ENCODE measurements around the gene CALCR.
"Not testable (repeated sequence)": the region's sequence is repeated elsewhere in the genome, so short reads cannot be mapped to it uniquely, and the experiment has no call there.

Gene CALCR

DNA sequence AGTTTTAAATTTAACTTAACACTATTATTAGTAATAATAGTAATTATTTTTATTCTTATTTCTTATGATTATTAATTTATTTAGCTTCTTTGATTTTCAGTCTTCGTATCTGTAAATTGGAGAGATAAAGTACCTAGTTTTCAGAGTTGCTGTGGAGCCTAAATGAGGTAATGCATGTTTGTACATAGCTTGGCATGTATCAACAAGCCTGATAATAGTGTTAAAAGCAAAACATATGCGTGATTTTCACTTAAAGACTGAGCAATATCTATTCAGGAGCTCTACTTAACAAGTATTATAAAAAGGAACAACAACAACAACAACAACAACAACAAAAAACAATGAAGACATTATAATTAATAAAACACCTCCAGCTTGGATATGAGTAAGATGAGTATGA, 12.4 kb downstream of the CALCR start:
- DNase-seq (ENCODE audit: low read depth in 4 of 4, low spot score in 1 of 4): no peak

DNA sequence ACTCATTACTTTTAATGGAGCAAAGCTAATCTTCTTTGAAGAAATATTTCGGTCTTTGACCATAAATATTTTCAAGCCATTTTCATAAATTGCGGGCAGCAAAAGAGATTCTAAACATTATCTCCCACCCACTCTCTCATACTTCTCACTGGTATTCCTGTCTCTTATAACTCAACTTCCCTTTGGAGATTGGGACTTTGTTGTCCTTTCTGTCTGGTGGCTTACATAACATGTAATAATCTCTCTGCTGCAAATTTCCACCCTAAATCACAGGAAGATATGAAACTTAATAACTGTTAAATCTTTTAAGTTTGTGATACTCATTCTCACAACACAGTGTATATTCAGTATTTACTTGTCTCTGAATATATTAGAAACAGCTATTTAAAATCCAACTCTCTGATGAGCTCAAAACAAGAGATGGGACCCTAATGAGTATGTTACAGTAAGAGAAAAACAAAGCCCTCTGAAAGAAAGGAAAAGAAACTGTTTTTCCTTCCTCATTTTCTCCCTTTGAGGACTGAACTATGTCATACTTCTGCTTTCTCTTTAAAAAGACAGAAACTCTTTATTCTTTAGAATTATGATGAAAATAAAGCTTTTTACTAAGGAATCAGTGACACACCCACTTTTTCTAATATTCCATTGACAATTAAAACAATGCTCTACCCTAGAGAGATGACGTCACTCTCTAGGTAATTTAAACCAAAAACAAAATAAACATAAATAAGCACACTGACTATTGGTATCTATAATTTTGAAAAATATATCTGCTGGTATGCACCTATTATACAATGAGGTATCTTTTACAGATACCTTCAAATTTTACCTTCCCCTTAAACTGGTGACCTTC, 14.7 kb downstream of the CALCR start:
- no peak for DNase-seq (ENCODE audit: low read depth in 4 of 4, low spot score in 1 of 4)

DNA sequence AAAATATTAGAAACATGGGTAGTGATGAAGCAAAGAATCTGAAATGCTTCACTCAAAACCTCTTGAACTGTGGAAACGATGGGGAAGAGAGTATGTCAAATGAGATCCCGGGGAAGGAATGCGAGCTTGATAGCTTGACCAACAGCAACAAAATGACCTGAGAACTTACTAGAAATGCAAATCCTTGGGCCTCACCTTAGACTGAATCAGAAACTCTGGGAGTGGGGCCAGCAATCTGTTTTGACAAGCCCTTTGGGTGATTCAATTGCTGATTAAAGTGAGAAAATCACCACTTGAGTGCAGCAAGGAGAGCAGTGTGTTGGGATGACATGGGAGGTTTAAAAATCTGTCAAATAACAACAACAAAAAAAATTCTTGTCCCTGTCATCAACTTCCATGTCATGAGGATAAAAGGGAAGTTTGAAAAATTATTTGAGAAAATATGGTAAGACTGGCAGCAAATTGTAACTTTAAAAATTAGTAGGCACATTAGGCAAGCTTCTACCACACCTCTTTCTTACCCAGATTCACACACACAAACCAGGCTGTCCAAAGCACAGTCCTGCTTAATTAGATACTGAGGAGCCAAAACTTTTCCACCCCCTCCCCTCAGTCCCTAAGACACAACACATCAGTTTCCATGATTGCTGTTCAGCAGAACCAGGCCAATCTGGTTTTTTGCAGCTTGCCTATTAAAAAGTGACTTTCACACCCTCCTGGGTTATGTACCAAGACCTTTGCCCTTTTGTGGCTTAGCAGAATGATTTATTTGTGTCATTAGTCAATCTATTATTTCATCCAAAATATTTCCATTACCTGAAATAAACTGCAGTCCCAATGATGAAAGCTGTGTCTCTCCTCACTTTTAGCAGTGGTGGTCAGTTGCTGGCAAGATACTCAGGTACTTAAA, 15.6 kb downstream of the CALCR start:
- DNase-seq (ENCODE audit: low read depth in 4 of 4, low spot score in 1 of 4): no peak

DNA sequence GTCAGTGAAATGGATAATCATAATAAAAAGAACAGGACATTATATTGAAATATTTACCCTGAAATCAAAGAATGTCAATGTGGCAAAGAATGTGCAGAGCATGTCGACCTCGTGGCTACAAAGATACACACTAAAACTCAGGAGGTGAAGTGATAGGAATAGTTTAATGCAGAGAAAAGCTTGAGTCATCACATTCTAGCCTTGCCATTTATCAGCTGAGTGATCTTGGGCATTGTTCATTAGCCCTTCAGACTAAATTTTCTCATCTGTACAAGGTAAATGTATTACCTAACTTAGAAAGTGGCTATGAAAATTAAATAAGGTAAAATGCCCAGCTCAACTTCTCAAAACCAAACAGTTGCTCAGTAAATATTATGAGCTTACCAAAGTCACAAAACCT, 22.6 kb downstream of the CALCR start:
- no peak for DNase-seq (ENCODE audit: low read depth in 4 of 4, low spot score in 1 of 4)

DNA sequence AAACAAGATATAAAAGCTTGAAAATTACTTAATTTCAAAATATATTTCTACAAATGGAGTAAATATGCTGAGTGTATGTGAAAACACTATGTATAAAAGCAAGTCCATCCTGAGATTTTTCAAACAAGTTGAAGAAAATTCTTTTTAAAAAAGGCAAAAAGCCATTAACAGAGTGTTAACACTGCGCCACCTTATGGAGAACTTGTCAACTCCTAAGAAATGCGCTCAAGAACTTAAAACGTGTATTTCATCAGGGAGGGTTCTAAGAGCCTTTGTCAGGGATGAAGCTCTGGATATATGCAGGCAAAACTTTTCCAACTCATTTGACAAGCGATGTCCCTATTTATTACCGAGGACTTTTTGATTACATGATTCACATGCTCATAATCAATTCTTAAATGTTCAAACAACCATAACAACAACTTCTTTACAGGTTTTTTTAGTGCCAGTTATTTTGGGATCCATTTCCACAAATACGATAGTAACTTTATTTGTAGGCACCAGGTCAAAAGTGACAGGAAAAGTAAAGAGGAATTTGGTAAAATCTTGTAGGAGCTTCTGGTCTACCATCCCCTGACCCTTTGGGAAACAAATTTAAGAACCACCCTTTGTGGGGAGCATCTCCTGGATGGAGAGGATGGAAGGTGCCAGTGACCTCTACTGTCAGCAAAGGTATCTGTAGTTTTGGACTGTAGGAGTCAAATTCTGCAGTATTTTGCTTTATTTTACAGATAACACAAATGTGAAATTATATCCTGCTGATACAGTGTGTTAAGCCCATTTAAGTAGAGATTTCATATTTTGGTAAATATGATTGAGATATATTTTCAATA, 23.2 kb downstream of the CALCR start:
- DNase-seq (ENCODE audit: low read depth in 4 of 4, low spot score in 1 of 4): no peak

DNA sequence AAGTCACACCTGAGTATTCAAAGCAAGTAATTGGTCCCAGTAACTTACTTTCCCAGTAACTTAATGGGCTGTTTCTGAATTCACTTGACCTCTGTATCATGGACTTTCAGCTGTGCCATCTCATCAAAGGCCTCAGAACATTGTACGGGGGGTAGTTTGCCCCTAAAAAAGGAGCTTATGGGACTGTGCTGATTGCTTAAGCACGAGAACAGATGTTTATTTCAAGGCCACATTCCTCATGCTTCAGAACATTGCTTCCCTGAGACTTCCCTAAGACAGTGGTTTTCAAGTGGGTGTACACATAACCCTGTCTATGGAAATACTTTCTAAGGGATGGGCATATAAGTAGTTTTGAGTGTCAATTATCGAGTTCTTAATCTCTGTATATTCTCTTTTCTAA, 26.8 kb downstream of the CALCR start:
- no peak for DNase-seq (ENCODE audit: low read depth in 4 of 4, low spot score in 1 of 4)

DNA sequence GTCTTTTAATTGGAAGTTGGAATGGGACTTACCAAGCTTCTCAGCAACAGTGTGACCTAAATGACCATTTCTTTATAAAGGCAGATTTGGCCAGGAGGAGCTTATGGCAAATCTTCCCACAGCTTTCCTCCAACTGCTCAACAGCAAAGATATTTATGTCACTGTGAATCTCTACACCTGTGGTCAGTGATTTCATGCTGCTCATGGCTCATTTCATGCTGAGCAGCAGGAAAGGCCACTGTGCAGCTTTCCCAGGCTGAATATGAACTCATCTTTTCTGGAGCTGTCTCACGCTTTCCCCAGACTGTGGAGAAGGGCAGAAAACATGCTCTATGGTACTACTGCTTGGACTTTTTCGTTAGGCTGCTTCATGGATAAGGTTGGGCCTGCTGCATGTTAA, 29.8 kb downstream of the CALCR start:
- no peak for DNase-seq (ENCODE audit: low read depth in 4 of 4, low spot score in 1 of 4)

DNA sequence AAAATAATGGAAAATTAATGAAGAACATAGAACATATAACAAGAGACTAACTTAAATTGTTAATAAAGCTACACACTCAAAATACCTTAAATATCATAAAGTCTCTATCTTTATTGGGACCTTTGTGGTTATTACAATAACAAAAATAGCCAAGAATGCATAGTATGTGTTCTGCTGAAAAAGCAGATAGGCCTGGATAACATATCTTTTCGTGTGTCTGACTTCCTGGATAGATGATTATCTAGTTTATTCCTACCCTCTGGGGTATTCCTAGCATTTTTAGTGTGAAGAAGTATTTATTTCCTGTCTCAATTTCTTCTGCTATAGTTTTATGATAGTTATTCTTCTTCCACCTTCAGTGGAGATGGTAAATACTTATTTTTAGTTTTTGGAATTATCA, 36.5 kb downstream of the CALCR start:
- no peak for DNase-seq (ENCODE audit: low read depth in 4 of 4, low spot score in 1 of 4)

DNA sequence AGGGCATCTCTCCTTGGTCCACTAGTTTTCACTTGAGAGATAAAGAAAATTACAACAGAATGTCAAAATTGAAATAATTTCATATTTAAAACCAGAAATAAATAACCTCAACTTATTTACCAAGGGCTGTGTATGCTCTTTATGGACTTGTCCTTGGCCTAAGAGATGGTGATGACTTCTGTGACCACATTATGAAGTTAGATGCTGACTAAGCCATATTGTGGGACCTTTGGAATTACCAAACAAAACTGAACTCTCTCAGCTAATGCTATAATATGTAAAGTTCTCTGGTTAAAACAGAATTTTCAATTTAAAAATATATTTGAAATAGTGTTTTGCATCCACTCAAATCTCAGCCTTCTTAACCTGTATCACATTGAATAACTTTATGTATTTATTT, 38.9 kb downstream of the CALCR start:
- DNase-seq (ENCODE audit: low read depth in 4 of 4, low spot score in 1 of 4): no peak

DNA sequence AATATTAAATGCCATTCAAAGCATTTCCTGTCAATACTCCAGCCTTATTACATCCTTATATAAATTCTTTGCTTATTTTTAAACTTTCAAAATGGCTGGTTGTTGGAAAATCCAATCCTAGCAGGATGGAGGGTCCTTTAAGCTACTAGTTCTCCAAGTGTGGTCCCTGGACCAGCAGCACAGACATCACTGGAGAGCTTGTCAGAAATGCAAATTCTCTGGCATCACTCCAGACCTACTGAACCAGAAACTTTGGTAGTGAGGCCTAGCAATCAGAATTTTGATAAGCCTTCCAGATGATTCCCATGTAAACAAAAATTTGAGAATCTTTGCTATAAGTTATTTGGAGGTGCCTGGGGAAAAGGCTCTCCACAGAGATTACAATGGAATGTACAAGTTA, 43.8 kb downstream of the CALCR start:
- DNase-seq (ENCODE audit: low read depth in 4 of 4, low spot score in 1 of 4): no peak

DNA sequence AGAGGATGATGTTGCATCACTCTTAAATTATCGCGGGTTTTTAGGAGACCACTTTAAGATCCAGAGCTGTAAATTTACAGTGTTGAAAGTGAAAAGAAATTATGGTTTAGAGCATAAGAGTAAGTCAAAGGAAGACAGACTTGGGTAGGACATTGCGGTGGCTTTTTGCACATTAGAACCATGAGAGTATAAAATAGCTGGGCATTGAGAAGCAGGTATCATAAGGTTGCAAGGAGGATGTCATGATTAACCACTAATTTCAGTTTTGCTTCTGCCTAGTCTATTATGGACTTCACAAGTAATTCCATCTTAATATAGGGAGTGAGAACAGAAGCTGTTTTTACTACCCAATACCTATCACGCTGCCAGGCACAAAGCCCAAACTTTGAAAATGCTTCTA, 57.7 kb downstream of the CALCR start:
- no peak for DNase-seq (ENCODE audit: low read depth in 4 of 4, low spot score in 1 of 4)

DNA sequence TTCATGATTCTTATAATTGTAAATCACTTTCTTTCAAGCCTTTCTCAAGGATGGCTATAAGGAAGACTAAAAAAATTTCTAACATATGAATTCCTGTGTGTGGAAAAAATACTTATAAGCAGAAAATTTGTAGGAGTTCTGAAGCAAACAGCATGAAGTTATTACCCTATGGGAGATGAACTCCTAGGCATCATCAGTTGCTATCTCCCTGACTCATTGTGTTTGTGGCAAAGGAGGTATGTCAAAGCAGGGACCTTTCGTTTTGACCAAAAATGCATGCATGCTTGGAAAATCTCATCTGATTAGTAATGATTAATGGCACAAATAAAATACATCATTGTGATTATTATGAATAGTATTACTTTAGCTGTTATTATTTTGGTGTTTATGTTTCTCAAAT, 59.4 kb downstream of the CALCR start:
- no peak for DNase-seq (ENCODE audit: low read depth in 4 of 4, low spot score in 1 of 4)

DNA sequence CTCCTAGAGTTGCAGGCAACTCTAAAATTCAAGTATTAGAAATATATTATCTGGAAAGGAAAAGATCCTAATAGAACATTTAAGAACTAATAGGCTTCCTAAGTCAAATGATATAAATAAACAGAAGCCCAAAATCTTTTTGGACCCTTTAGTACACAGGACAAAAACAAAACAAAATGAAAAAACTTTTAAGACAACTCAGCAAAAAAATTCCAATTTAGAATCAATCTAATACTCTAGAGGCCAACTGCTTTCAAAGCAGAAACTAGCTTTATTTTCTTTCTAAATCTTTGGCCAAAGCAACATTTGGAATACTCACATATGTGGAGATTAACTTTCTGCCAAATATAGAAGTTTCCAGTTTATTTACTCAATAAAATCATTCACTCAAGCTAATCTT, 65.2 kb downstream of the CALCR start:
- no peak for DNase-seq (ENCODE audit: low read depth in 4 of 4, low spot score in 1 of 4)

DNA sequence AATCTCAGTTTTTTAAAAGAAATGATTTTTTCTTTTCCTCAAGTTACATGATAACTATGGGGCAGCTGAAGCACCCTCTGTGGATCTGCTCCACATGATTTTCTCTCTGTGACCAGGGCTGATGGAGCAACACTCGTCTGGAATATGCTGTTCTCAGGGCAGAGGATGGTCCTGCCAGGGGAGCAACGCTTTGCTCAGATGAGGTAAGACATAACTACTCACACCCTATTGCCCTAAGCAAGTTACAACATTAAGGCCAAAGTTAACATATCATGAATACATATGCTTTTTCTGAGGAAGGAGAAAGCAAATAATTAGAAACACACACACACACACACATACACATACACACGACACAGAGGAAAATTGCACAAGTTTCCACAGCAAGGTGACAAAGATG, 71.4 kb downstream of the CALCR start:
- DNase-seq (ENCODE audit: low read depth in 4 of 4, low spot score in 1 of 4): no peak

DNA sequence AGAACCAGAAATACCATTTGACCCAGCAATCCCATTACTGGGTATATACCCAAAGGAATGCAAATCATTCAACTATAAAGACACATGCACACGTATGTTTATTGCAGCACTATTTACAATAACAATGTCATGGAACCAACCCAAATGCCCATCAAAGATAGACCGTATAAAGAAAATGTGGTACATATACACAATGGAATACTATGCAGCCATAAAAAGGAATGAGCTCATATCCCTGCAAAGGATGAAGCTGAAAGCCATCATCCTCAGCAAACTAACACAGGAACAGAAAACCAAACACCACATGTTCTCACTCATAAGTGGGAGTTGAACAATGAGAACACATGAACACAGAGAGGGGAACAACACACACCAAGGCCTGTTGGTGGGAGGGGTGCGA, 82.7 kb downstream of the CALCR start:
- not testable (repeated sequence) for DNase-seq (ENCODE audit: low read depth in 4 of 4, low spot score in 1 of 4)

DNA sequence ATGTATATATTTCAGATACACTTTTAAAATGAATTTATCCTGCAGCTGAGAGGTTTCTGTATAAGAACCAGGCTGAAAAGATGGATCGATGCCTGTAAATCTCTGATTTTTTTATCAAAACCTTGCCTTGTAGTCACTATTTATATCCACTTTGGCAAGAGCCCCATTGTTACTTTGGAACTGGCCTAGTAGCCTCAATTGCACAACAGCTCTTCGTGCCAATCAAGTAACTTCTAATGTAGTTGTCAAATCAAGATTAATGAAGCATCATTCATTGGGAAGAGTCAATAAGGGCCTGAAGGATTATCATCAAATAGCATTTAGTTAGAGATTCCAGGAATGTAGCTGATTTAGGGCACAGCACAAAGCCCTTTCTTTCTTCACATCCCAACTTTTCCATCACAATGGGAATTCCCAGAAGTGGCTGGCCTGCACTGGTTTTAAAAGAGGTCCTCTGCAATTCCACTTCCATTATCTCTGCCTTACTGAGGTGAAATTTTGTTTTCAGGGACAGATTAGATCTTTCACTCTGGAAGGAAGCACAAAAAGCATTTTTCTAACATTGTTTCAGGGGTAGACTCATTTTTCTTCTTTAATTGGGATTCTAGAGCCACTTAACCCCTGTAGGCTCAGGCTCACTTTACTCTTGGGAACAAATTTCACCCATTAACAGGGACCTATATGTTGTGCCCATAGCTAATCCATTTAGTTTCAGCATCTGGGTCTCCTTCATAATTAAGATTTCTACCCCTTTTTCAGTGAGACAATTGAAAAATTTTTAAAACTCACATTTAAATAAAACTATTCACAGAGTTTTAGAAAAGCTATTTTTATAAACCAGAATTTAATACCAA, 97.8 kb downstream of the CALCR start:
- DNase-seq (ENCODE audit: low read depth in 4 of 4, low spot score in 1 of 4): no peak

DNA sequence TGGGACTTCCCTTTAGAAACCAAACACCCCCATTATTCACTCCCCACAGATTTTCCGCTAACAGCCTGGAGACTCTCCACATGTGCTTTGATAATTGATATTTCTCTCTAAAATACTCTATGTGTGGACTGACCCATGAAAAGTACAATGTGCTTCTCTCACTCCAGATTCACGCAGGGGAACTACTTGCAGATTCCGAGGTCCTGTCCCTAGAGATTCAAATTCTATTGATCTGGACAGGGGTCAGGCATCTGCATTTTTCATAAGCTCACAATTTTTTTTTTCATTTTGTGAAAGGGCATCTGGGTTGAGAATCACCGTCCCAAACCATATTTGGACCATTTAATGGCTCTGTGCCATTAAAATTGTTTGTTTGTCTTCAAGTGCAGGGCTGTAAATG, 98.7 kb downstream of the CALCR start:
- no peak for DNase-seq (ENCODE audit: low read depth in 4 of 4, low spot score in 1 of 4)

DNA sequence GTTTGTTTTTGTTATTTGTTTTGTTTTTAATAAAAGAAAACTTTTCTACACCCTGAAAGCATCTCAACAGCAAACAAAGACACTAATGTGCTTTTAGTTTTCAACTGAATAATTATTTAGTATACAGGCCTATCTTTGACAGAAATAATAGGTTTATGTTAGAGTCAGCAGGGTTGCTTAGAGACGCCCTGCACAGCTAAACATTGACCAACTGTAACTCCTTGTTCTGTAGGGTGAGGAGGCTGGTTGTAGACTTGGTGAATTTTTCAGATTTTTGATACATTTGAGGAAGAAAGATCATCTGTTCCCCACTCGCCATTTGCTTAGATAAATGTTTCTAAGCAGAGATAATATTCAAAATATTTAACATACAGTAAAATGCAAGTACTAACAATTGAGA, 103.1 kb downstream of the CALCR start:
- no peak for DNase-seq (ENCODE audit: low read depth in 4 of 4, low spot score in 1 of 4)

DNA sequence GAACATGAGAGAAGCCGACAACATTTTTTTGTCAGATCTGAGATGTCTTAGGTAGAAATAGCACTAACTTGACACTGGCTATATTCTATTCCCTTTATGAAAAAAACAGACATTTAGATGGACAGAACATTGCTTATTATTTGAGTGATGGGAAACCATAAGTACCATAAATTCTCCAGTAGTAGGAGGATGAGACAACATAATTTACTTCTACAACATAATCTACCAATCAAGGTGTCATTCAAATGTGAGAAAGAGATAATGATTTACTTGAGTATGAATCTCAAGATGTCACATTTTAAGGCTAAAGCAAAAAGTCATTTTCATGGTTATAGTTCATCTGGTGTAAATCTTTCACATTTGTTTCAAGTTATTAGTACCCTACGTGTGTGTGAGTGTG, 110.8 kb downstream of the CALCR start:
- no peak for DNase-seq (ENCODE audit: low read depth in 4 of 4, low spot score in 1 of 4)

DNA sequence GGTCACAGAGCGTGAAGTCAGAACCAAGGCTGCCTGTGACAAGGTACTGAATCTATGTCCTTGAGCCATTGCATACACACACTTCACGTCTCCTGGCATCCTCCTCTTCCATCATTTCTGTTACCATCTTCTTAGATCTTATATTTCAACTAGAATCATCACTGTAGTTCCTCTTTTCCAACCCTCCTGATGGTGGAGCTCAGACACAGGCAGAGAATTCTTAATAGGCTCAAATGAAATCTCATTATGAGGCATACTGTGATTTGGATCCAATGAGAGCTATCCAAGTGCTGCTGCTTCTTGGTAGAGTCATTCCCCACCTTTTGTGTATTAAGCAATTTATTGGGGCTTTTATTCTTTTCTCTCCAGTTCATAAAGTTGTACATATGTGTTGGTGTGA, 113.2 kb downstream of the CALCR start:
- DNase-seq (ENCODE audit: low read depth in 4 of 4, low spot score in 1 of 4): no peak

DNA sequence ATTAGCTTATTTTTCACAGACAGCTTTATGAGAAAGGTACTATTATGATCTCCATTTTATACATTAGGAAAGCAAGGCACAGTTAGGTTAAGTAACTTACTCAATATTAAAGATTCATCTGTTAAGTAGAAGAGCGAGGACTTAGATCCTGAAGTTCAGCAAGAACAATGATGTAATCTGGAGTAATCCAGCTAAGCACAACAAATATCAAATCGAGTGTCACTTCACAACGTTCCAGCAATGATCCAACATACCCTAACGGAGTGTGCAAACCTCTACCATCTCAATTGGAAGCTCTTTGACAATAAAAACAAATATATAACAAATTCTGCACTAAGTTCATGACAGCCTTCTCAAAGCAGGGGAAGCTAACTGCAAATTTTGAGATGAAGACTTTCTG, 121.3 kb downstream of the CALCR start:
- no peak for DNase-seq (ENCODE audit: low read depth in 4 of 4, low spot score in 1 of 4)

Measured in stimulated activated CD4-positive, alpha-beta T cell treated with anti-CD3 and anti-CD28 coated beads, Interleukin-1b, Interleukin-23, amount 100 ng/mL, for 24 hours (primary cell).